H9 (cell line): Measurements from ENCODE around the gene CFAP97D1. TPM values are rescaled to one million over a fixed set of nuclear protein-coding genes. Genes with fewer than 3 reads are reported as not detected.

Source experiments
- DNase-seq: peaks from one replicate; pipeline ENCODE4 v3.0.0-alpha.2; 2017
- H2AFZ ChIP-seq: one replicate; pipeline ENCODE4 v1.6.1; 2013; ENCODE audit warnings: mild to moderate bottlenecking, low read length, control low read depth, moderate library complexity
- H2AK5ac ChIP-seq: 2 replicates; pipeline ENCODE4 v1.6.1; 2013; ENCODE audit warnings: low read length, control low read depth, mixed read lengths; ENCODE audit not compliant: insufficient read length
- H2BK120ac ChIP-seq: one replicate; pipeline ENCODE4 v1.6.1; 2013; ENCODE audit warnings: low read depth, mild to moderate bottlenecking, low read length, control low read depth, inconsistent platforms; ENCODE audit not compliant: poor library complexity, severe bottlenecking
- H2BK12ac ChIP-seq: 2 replicates; pipeline ENCODE4 v1.6.1; 2013; ENCODE audit warnings: low read length, control low read depth, mixed read lengths, low read depth; ENCODE audit not compliant: insufficient read length
- H2BK15ac ChIP-seq: 2 replicates; pipeline ENCODE4 v1.6.1; 2013; ENCODE audit warnings: low read depth, low read length, control low read depth
- H2BK20ac ChIP-seq: one replicate; pipeline ENCODE4 v1.6.1; 2013; ENCODE audit warnings: low read depth, mild to moderate bottlenecking, low read length, control low read depth, inconsistent platforms; ENCODE audit not compliant: poor library complexity, severe bottlenecking
- H2BK5ac ChIP-seq: 2 replicates; pipeline ENCODE4 v1.6.1; 2013; ENCODE audit warnings: low read length, control low read depth, mixed read lengths; ENCODE audit not compliant: insufficient read length
- H3K14ac ChIP-seq: 2 replicates; pipeline ENCODE4 v1.6.1; 2013; ENCODE audit warnings: low read length, control low read depth; ENCODE audit not compliant: insufficient read depth
- H3K18ac ChIP-seq: 2 replicates; pipeline ENCODE4 v1.6.1; 2013; ENCODE audit warnings: low read depth, mild to moderate bottlenecking, mixed read lengths, low read length, control low read depth; ENCODE audit not compliant: insufficient read length
- H3K23ac ChIP-seq: 2 replicates; pipeline ENCODE4 v1.6.1; 2013; ENCODE audit warnings: low read length, control low read depth, mixed read lengths, low read depth; ENCODE audit not compliant: insufficient read length
- H3K23me2 ChIP-seq: 2 replicates; pipeline ENCODE4 v1.6.1; 2013; ENCODE audit warnings: low read depth, mild to moderate bottlenecking, mixed read lengths, low read length, control low read depth; ENCODE audit not compliant: insufficient read length, poor library complexity, severe bottlenecking
- H3K27ac ChIP-seq: 2 replicates; pipeline ENCODE4 v1.5.1; 2013; ENCODE audit warnings: low read length, control low read depth, mixed read lengths, low read depth; ENCODE audit not compliant: insufficient read length
- H3K27me3 ChIP-seq: 2 replicates; pipeline ENCODE4 v1.6.1; 2013; ENCODE audit warnings: low read length, control low read depth, inconsistent platforms; ENCODE audit not compliant: insufficient read depth
- H3K4ac ChIP-seq: 2 replicates; pipeline ENCODE4 v1.6.1; 2013; ENCODE audit warnings: low read depth, mild to moderate bottlenecking, control low read depth, inconsistent platforms, low read length, moderate library complexity
- H3K4me1 ChIP-seq: 2 replicates; pipeline ENCODE4 v1.6.1; 2013; ENCODE audit warnings: low read length, control low read depth, inconsistent platforms; ENCODE audit not compliant: insufficient read depth
- H3K4me2 ChIP-seq: 2 replicates; pipeline ENCODE4 v1.6.1; 2013; ENCODE audit warnings: low read length, control low read depth, mixed read lengths; ENCODE audit not compliant: insufficient read length, insufficient read depth
- H3K56ac ChIP-seq: 2 replicates; pipeline ENCODE4 v1.6.1; 2013; ENCODE audit warnings: low read depth, mild to moderate bottlenecking, mixed read lengths, low read length, control low read depth; ENCODE audit not compliant: insufficient read length
- H3K79me1 ChIP-seq: 2 replicates; pipeline ENCODE4 v1.6.1; 2013; ENCODE audit warnings: low read depth, mild to moderate bottlenecking, moderate library complexity, low read length, control low read depth, inconsistent platforms; ENCODE audit not compliant: insufficient read depth, poor library complexity, severe bottlenecking
- H3K79me2 ChIP-seq: 2 replicates; pipeline ENCODE4 v1.6.1; 2013; ENCODE audit warnings: low read length, control low read depth, inconsistent platforms; ENCODE audit not compliant: insufficient read depth
- H3K9ac ChIP-seq: 2 replicates; pipeline ENCODE4 v1.6.1; 2013; ENCODE audit warnings: low read length, control low read depth, mixed read lengths; ENCODE audit not compliant: insufficient read length; ENCODE audit errors: extremely low read depth
- H3K9me3 ChIP-seq: one replicate; pipeline ENCODE4 v1.6.1; 2013; ENCODE audit warnings: low read depth, low read length, inconsistent platforms; ENCODE audit not compliant: control insufficient read depth
- H3T11ph ChIP-seq: one replicate; pipeline ENCODE4 v1.6.1; 2013; ENCODE audit warnings: mild to moderate bottlenecking, low read length, control low read depth, inconsistent platforms
- H4K20me1 ChIP-seq: one replicate; pipeline ENCODE4 v1.6.1; 2013; ENCODE audit not compliant: control insufficient read depth, insufficient read length, insufficient read depth
- H4K5ac ChIP-seq: 2 replicates; pipeline ENCODE4 v1.6.1; 2013; ENCODE audit warnings: low read depth, mild to moderate bottlenecking, mixed read lengths, low read length, control low read depth; ENCODE audit not compliant: insufficient read length
- H4K8ac ChIP-seq: replicated peaks from 2 replicates; pipeline ENCODE4 v1.6.1; 2013; ENCODE audit warnings: low read length, control low read depth, mixed read lengths, low read depth; ENCODE audit not compliant: insufficient read length
- H4K91ac ChIP-seq: 2 replicates; pipeline ENCODE4 v1.6.1; 2013; ENCODE audit warnings: low read depth, mild to moderate bottlenecking, moderate library complexity, mixed read lengths, low read length, control low read depth; ENCODE audit not compliant: insufficient read length
- H3K27ac Mint-ChIP-seq, 3 experiments: 2 replicates in 2 of 3; 3 replicates in 1 of 3; pipeline ENCODE4 v1.8.0; 2020 to 2021; ENCODE audit warnings: mixed read lengths in 3 of 3, mild to moderate bottlenecking in 1 of 3, moderate library complexity in 1 of 3
- H3K27me3 Mint-ChIP-seq: 2 replicates; pipeline ENCODE4 v1.8.0; 2021; ENCODE audit warnings: low read depth, mild to moderate bottlenecking, moderate library complexity, mixed read lengths
- H3K36me3 Mint-ChIP-seq, 3 experiments: 2 replicates in 2 of 3; 3 replicates in 1 of 3; pipeline ENCODE4 v1.8.0; 2020 to 2021; ENCODE audit warnings: low read depth in 3 of 3, mixed read lengths in 3 of 3; ENCODE audit not compliant: insufficient read depth in 1 of 3
- H3K4me1 Mint-ChIP-seq, 2 experiments: 2 replicates each; pipeline ENCODE4 v1.8.0; 2020; ENCODE audit warnings: mixed read lengths in 2 of 2
- H3K4me3 Mint-ChIP-seq, 2 experiments: 2 replicates in 1 of 2; 3 replicates in 1 of 2; pipeline ENCODE4 v1.8.0; 2020 to 2021; ENCODE audit warnings: mild to moderate bottlenecking in 2 of 2, mixed read lengths in 2 of 2, moderate library complexity in 1 of 2
- H3K9me3 Mint-ChIP-seq, 2 experiments: 2 replicates in 1 of 2; 3 replicates in 1 of 2; pipeline ENCODE4 v1.8.0; 2020; ENCODE audit warnings: mild to moderate bottlenecking in 2 of 2, mixed read lengths in 2 of 2, moderate library complexity in 1 of 2
- WGBS: extraction: QIAGEN DNeasy Blood & Tissue Kit; methylation state at CpG from one replicate; pipeline ENCODE4 v1.1.7; 2013; ENCODE audit warnings: missing lambda C conversion rate, low lambda C conversion rate, mixed read lengths; ENCODE audit not compliant: insufficient read length; ENCODE audit errors: extremely low coverage; 5-methylcytosine and 5-hydroxymethylcytosine counted together
- total RNA-seq: library from RNA; stranded (reverse); gene quantifications from 2 replicates; pipeline ENCODE4 v1.2.1, GENCODE V29; 2021
- TF ChIP-seq, protein P1 (sequence below): fragments of 200-600 bp; sonication (generic); conservative IDR thresholded peaks from 3 replicates; pipeline ENCODE4 v1.8.0; 2021; ENCODE audit warnings: antibody characterized with exemption, mild to moderate bottlenecking

CFAP97D1 gene
- total RNA-seq, 1 experiment from 2014 or later: not detected

DNA sequence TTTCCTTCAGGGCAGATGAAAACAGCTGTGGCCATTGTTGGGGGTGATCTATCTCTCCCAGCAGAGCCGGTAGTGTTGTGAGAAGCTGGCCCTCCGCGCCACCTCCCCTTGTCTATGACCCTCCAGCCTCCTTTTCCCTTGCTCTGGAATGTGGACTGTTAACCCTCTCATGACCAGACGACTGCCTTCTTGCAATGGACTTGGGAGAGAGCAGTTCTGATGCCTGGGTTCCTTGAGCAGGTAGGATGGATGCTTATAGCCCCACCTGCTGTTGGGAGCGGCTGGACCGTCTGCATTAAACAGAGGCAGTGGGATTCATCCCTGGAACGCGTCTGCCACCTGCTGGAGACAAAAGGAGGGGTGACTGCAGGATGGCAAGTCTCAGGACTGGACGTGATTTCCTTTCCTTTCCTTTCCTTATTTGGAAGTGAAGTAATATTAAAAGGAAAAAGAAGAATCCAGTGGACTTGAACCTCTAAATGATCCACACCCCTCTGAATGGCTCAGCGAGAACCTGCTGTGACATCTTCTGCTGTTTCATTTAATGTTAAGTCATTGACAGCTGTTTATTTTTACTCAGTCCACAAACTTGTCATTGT is 19.9 kb upstream of the CFAP97D1 start:
- Histone ChIP-seq H4K8ac (no peak overlapping the region), H3K9me3 (no peaks in the 10 kb centered on the region), H3T11ph (no peak overlapping the region), H3K4ac (no peak overlapping the region), H2BK15ac (no peak overlapping the region), H3K79me2 (no peaks in the 10 kb centered on the region), H3K23ac (no peak overlapping the region), H3K4me2 (no peak overlapping the region), H4K5ac (no peak overlapping the region), H4K20me1 (no peaks in the 10 kb centered on the region), H3K27ac (no peak overlapping the region), H3K14ac (no peak overlapping the region), H4K91ac (no peak overlapping the region), H3K23me2 (peaks cover 4% of the 10 kb centered on the region), H2BK120ac (no peak overlapping the region), H3K9ac (no peak overlapping the region), H2AFZ (no peak overlapping the region), H3K27me3 (no peaks in the 10 kb centered on the region; the same call in 1 of the 2 replicates), H3K56ac (no peak overlapping the region), H2BK20ac (no peak overlapping the region), H2AK5ac (no peak overlapping the region), H2BK5ac (no peak overlapping the region), H2BK12ac (no peak overlapping the region), H3K4me1 (no peaks in the 10 kb centered on the region), H3K79me1 (no peaks in the 10 kb centered on the region), H3K18ac (no peak overlapping the region)
- Mint-ChIP-seq H3K36me3 (no peaks in the 10 kb centered on the region), H3K4me3 (peak overlapping the region; percentile 48 to 55), H3K9me3 (no peaks in the 10 kb centered on the region), H3K27ac (peak overlapping the region in 2 of 3 experiments; percentile 80 to 86; a peak in 3 of 7 replicates), H3K4me1 (peaks cover 30 to 32% of the 10 kb centered on the region in 2 experiments), H3K27me3 (0 out of 2 replicates have a peak, but pooled peaks cover 4% of the 10 kb centered on the region)
- DNase-seq: peak; percentile 99
- TF ChIP-seq, protein P1, sequence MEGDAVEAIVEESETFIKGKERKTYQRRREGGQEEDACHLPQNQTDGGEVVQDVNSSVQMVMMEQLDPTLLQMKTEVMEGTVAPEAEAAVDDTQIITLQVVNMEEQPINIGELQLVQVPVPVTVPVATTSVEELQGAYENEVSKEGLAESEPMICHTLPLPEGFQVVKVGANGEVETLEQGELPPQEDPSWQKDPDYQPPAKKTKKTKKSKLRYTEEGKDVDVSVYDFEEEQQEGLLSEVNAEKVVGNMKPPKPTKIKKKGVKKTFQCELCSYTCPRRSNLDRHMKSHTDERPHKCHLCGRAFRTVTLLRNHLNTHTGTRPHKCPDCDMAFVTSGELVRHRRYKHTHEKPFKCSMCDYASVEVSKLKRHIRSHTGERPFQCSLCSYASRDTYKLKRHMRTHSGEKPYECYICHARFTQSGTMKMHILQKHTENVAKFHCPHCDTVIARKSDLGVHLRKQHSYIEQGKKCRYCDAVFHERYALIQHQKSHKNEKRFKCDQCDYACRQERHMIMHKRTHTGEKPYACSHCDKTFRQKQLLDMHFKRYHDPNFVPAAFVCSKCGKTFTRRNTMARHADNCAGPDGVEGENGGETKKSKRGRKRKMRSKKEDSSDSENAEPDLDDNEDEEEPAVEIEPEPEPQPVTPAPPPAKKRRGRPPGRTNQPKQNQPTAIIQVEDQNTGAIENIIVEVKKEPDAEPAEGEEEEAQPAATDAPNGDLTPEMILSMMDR: peak; percentile 100; the same call in 2 of the 3 replicates
- no CpG with 5 or more reads among the region's 10 CpGs for WGBS
